Measurements from ENCODE around the gene SPATA12. TPM values are rescaled to one million over a fixed set of nuclear protein-coding genes. Genes with fewer than 3 reads are reported as not detected.

Gene SPATA12
- total and polyA plus RNA-seq, 12 donors = not detected

DNA sequence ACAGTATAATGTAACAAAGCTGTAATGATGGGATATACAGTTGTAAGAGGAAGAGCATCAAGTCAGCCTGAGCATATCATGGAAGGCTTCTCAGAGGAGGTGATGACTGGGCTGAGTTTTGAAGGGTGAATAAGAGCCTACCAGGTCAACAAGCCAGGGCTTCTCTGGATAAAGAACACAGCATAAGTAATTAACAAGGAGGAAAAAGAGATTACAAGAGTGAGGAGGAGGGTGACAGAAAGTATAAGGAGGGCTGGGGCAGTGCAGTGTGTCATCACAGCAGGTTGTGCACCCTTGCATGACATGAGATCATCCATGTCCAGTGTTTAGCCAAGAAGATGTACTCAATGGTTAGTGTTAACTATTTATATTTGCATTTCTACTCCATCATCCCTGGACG, 16.9 kb upstream of the SPATA12 start:
- TF ChIP-seq, protein P1, sequence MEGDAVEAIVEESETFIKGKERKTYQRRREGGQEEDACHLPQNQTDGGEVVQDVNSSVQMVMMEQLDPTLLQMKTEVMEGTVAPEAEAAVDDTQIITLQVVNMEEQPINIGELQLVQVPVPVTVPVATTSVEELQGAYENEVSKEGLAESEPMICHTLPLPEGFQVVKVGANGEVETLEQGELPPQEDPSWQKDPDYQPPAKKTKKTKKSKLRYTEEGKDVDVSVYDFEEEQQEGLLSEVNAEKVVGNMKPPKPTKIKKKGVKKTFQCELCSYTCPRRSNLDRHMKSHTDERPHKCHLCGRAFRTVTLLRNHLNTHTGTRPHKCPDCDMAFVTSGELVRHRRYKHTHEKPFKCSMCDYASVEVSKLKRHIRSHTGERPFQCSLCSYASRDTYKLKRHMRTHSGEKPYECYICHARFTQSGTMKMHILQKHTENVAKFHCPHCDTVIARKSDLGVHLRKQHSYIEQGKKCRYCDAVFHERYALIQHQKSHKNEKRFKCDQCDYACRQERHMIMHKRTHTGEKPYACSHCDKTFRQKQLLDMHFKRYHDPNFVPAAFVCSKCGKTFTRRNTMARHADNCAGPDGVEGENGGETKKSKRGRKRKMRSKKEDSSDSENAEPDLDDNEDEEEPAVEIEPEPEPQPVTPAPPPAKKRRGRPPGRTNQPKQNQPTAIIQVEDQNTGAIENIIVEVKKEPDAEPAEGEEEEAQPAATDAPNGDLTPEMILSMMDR (IDR thresholded peaks at IDR 0.05) = no peak
- Histone ChIP-seq H3K36me3 (no peaks in the 10 kb centered on the region), H3K27ac (no peak overlapping the region), H3K9me3 (no peaks in the 10 kb centered on the region), H3K4me3 (no peak overlapping the region), H3K27me3 (no peaks in the 10 kb centered on the region), H3K4me1 (peaks cover 3 to 35% (median 20%) of the 10 kb centered on the region in 9 donors)
- DNase-seq (no peak), ATAC-seq (no peak)
- WGBS, 2 donors = 0% methylated on average over 1 of the region's 1 CpG
- intact Hi-C loops (cut with DNase I) = no loop called here

DNA sequence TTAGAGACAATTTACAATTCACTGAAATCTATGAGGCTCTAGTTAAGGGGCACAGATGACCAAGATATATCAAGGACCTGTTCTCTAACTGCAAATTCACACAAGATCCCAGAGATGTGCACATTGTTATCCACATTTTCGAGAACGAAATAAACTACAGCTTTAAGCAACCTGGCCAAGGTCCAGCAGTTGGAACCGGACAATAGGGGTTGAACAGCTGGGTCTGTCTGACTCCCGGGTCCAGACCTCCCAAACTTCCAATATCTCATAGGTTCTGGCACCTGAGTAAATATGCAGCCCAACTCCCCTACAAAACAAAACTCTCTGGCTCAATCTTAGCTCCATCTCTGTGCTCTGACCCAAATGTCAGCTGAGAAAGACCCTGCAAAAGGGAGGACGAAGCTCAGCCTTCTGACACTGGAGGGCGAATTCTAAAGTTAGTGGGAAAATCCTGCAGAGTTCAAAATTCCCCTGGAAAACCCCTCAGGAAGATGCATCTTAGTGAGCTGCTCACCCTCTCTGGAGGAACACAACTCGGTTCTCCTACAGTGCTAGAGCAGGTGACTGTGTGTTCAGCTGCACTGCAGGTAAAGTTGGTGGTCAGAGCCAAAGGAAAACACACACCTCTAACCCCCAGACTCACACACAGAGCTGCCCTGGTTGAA, 14.2 kb upstream of the SPATA12 start:
- H3K27me3 ChIP-seq = no peaks in the 10 kb centered on the region
- no peak for DNase-seq
- 40 to 45% methylated on average over 7 of the region's 7 CpGs for WGBS, 2 donors
- H3K36me3 ChIP-seq = no peaks in the 10 kb centered on the region
- peaks cover 3 to 35% (median 22%) of the 10 kb centered on the region in 9 donors for H3K4me1 ChIP-seq
- ATAC-seq = no peak
- H3K27ac ChIP-seq = no peak overlapping the region
- intact Hi-C loops (cut with DNase I) = no loop called here
- no peak overlapping the region for H3K4me3 ChIP-seq
- TF ChIP-seq, protein P1 (IDR thresholded peaks at IDR 0.05) = no peak
- H3K9me3 ChIP-seq = no peaks in the 10 kb centered on the region

DNA sequence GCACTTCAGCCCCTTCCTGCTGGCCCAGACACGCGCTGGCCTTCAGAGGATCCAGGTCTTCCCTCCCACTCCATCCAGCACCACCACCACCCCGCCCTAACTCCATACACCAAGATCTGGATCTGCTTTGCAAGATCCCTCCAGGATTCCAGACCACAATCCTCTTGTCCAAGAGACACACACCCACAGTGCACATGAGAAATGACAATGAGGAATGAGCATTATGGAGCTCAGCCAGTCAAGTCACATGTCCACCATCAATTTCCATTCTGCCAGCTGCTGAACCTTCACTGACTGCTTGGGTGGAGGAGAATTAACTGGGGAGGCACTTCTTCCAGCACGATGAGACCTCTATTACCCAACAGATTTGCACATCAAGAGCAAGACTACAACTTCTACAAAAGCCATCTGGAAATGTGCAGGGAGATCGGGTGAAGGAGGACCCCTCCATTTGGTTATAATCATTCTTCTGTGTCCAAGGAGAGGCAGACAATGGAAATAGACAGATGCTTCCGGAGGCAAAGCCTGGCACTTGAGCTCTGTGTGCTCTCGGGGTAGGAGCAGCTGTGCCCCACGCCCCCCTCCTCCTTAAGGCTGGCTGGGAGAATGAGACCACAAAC, 12.3 kb upstream of the SPATA12 start:
- peak; percentile 46 to 75 (median 64) for ATAC-seq
- H3K36me3 ChIP-seq = no peaks in the 10 kb centered on the region
- H3K4me1 ChIP-seq = peaks cover 0 to 23% (median 16%) of the 10 kb centered on the region in 9 donors
- TF ChIP-seq, protein P1 (IDR thresholded peaks at IDR 0.05) = no peak
- no peak overlapping the region for H3K4me3 ChIP-seq
- intact Hi-C loops (cut with DNase I) = no loop called here
- WGBS, 2 donors = 54 to 56% methylated on average over 8 of the region's 8 CpGs
- H3K9me3 ChIP-seq = no peaks in the 10 kb centered on the region
- H3K27ac ChIP-seq = peak overlapping the region in 2 of 10 donors; percentile 12 to 30
- H3K27me3 ChIP-seq = no peaks in the 10 kb centered on the region
- DNase-seq = no peak

DNA sequence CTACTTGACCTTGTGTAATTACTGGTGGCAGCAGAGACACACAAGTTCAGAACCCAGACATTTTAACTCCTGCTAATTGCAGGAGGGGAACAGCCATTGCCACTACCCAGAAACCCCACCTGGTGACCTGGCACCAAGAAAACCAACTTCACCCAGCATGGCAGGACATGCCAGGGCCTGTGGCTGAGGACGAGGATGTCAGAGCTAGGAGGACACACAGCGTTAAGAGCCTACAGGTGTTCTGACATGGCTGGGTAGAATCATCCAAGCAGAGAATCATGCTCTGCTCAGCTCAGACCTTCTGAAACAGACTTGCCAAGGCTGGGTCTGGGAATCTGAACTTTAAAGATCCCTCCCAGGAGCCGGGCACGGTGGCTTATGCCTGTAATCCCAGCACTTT, 11.7 kb upstream of the SPATA12 start:
- Histone ChIP-seq H3K36me3 (no peaks in the 10 kb centered on the region), H3K27me3 (no peaks in the 10 kb centered on the region), H3K9me3 (no peaks in the 10 kb centered on the region), H3K27ac (peak overlapping the region in 2 of 10 donors; percentile 12 to 30), H3K4me1 (peaks cover 0 to 23% (median 16%) of the 10 kb centered on the region in 9 donors), H3K4me3 (no peak overlapping the region)
- WGBS, 2 donors = 80 to 83% methylated on average over 4 of the region's 4 CpGs
- intact Hi-C loops (cut with DNase I) = no loop called here
- DNase-seq (no peak), ATAC-seq (no peak)
- TF ChIP-seq, protein P1 (IDR thresholded peaks at IDR 0.05) = no peak

Measured in heart right ventricle (tissue), 16 donors.